Fibroblast of gingiva (primary cell): Measurements from ENCODE around the gene IKBIP.
"Not testable (repeated sequence)": the region's sequence is repeated elsewhere in the genome, so short reads cannot be mapped to it uniquely, and the experiment has no call there.

Source experiments
- DNase-seq: peaks from one replicate; pipeline ENCODE4 v3.0.0-alpha.2; 2011; ENCODE audit warnings: low read depth

IKBIP gene, protein sequence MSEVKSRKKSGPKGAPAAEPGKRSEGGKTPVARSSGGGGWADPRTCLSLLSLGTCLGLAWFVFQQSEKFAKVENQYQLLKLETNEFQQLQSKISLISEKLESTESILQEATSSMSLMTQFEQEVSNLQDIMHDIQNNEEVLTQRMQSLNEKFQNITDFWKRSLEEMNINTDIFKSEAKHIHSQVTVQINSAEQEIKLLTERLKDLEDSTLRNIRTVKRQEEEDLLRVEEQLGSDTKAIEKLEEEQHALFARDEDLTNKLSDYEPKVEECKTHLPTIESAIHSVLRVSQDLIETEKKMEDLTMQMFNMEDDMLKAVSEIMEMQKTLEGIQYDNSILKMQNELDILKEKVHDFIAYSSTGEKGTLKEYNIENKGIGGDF

DNA sequence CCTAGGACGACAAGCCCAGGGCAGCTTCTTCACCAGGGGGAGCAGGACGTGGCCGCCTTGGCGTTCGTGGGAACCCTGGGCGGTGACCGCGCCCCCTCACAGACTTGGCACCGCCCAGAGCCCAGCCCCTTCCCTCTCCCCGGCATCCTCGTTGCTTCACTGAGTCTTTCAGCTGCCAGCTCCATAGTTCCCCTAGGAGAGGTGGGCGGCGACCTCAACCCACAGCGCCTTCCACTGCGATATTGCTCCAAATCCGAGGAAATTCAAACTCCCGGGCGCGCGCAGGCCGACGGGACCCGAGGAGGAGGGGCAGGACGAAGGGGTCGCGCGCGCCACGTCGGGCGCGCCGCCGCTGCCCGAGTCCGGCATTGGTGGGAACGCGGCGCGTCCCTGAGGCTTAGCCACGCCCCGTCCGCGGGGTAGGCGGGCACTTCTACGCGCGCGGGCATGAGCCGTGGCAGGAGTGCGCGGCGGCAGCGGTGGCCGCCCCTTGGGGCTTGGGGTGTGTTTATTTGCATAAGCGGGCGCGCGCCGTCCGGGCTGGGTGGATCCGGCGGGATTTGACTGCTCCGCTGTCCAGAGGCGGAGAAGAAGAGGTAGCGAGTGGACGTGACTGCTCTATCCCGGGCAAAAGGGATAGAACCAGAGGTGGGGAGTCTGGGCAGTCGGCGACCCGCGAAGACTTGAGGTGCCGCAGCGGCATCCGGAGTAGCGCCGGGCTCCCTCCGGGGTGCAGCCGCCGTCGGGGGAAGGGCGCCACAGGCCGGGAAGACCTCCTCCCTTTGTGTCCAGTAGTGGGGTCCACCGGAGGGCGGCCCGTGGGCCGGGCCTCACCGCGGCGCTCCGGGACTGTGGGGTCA lies at the start of gene IKBIP, which contains the start of gene APAF1:
IKBIP (minus strand) TSS at position 77 of the 860 bp plus-strand sequence. CDS start 87 bp downstream, outside the sequence.
APAF1 (plus strand) TSS at position 579 of the 860 bp plus-strand sequence. CDS start 3,070 bp downstream, outside the sequence.
- peak; percentile 96 for DNase-seq

DNA sequence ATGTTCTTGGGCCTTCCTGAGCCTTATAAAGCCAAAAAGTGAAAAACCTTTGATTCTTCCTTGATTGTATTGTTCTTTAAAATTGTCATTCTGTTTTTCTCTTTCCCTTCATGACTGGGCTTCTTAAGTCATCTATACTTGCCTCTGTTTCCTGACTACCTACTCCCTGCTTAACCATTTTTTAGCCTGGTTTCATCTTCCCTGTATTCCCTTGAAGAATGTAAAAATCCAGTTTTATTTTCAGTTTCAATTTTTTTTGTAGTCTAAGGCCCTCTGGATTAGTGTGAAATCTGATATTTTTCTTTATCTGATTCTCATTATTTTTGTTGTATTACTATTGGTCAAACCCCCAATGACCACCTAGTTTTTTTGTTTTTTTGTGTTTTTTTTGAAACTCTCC lies 46.8 kb upstream of the IKBIP start:
- DNase-seq, result no peak

DNA sequence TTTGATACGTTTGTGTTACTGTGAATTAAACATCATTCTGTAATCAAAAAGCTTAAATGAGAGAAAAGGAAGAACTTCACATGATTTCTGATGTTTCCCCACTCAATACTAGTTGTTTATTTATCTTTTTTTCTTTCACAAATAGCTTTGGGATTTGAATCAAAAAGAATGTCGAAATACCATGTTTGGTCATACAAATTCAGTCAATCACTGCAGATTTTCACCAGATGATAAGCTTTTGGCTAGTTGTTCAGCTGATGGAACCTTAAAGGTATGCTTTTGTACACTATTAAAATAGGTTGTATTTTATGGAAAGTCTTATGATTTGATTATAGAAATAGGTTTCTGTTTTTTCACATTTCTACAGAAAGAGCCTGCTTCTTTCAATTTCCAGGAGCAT lies 42.0 kb upstream of the IKBIP start:
- DNase-seq, result peak; percentile 31

DNA sequence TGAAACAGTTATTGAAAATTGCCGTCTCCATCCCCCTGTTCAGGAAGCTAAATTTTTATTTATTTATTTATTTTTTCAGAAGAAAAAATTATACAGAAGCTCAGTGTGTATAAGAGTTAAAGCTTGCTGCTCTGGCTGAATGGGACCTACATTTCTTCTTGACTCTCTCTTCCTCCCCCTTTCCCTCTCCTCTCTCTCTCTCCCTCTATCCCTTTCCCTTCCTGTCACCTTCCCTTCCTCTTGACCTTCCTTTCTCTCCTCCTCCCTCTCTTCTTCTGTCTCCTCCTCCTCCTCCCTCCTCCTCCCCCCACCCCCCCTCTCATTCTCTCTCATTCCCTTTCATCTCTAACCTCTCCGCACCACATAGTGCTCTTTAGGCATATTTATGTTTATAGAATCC lies 39.6 kb upstream of the IKBIP start:
- no peak for DNase-seq

DNA sequence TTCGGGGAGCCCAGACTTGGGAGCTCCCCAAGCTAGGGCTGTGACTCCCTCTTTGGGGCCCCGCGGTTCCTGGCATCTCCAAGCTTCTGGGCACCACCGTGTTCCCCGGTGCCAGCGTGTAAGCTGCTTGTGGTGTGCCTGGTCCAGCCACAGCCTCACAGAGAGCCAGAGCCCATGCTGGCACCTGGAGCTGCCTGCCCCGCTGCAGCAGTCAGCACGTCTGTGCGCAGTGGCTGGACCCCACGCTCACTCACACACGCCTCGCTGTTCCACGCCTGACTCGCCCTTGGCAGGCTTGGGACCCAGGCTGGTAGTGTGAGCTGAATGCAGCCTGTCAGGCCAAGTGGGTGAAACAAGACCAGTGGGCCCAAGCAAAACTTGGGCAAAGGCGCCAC lies 35.0 kb upstream of the IKBIP start:
- DNase-seq, result no peak

DNA sequence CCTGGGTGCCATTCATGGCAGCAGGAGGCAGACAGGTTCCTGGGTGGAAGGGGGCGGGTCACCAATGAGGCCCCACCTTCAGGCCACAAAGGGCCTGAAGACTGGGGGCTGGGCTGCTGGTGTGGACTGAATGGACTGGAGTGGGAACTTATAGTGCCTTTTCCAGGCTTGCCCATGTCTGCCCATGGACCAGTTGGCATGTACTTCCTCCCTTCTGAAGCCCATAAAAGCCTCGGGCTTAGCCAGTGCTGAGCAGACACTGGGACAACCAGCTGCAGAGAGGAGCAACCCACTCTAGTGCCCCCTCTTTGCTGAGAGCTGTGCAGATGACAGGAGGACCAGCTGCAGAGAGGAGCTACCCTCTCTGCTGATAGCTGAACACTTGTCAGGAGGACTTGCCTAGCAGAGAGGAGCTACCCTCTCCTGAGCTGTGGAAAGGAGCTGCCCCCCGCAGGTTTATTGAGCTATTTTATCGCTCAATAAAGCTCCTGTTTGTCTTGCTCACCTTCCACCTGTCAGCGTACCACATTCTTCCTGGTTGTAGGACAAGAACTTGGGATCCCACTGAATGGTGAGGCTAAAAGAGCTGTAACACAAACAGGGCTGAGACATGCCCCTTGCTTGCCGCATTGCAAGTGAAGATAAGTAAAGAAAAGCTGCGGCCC lies 34.5 kb upstream of the IKBIP start:
- DNase-seq, result no peak

DNA sequence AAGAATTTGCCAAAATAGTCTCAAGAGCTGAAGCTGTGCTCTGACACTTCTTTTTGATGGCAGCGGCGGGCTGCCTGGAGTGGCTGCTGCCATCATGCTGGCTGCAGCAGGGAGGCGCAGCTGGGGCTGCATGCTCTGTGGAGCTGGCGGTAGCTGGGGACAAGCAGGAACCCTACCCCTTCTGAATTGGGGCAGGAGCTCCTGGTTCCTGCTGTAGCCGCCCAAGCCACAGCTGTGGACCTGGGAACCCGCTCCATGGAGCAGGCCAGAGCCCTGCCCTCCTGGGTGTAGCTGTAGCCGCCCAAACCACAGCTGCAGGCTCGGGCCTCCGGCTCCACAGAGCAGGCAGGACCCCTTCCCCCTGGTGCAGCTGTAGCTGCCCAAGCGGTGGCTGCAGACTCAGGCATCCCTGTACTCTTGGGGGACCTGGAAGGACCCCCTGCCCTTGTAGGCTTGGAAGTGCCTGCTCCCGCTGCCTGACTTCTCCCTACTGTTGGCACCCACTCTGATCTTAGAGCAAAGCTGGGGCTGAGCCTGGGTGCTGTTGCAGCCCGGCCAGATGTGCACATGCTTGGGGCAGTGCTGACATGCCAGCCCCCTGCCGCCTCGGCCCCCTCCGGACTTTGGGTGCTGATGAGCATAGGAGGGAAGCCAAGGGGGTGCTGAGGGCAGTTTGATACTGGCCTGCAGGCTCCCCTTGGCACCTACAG lies 33.8 kb upstream of the IKBIP start:
- DNase-seq, result no peak

DNA sequence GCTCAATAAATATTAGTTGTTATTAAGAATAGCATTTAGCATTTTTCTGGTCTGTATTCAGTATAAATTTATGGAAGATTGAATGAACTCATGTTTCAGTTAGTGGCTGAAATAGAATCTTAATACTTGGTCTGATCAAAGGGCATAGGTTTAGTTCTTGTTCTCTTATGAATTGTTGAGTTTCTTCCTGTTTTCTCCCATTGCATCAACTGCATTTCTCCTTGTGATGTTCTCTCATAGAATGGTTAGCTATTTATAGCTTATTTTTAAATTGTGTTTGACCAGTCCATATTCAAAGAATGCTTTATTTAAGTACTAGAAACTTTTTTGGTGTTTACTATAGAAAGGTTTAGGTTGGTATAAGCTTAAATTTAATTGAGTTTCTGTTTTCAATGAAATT lies 30.3 kb upstream of the IKBIP start:
- no peak for DNase-seq

DNA sequence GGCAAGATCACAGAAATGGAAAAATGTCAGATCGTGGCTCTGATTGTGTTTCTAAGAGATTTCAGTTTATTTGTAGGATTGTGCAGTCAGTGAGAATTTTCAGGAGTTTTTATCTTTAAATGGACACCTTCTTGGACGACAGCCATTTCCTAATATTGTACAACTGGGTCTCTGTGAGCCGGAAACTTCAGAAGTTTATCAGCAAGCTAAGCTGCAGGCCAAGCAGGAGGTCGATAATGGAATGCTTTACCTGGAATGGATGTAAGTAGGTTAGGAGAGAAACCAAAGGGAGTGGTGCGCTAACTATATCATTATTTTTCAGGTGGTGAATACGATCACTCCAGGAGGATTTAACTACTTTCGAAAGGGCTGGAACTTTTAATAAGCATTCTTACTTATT lies 26.9 kb upstream of the IKBIP start:
- DNase-seq, result no peak

DNA sequence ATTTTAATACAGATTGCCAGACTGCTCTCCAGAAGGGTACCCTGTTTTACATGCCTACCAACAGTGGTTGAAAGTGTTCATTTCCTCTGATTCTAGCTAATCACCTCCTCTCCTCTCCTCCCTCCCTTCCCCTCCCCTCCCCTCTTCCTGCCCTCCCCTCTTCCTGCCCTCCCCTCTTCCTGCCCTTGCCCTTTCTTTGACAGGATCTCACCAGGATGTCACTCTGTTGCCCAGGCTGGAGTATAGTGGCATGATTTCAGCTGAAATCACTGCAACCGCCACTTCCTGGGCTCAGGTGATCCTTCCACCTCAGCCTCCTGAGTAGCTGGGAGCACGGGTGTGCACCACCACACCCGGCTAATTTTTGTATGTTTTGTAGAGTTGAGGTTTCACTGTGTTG lies 25.2 kb upstream of the IKBIP start:
- DNase-seq, result no peak

DNA sequence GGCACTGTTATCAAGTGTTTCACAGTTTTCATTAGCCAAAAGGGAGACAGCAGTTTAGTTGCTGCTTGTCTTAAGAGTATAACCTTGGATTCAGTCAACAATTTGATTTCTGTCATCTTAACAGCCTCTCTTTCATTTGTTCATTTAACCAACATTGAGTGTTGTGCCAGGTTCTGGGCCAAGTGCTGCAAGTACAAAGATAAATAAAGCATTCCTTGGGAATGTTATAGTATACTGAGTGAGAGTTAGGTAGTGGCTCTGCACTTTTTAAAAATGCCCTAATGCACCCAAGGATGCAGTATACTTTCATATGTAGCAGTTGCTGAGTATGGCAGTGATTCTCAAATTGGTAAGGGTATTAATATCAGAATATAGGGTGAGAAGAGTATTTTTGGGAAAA lies 15.9 kb upstream of the IKBIP start:
- DNase-seq, result no peak

DNA sequence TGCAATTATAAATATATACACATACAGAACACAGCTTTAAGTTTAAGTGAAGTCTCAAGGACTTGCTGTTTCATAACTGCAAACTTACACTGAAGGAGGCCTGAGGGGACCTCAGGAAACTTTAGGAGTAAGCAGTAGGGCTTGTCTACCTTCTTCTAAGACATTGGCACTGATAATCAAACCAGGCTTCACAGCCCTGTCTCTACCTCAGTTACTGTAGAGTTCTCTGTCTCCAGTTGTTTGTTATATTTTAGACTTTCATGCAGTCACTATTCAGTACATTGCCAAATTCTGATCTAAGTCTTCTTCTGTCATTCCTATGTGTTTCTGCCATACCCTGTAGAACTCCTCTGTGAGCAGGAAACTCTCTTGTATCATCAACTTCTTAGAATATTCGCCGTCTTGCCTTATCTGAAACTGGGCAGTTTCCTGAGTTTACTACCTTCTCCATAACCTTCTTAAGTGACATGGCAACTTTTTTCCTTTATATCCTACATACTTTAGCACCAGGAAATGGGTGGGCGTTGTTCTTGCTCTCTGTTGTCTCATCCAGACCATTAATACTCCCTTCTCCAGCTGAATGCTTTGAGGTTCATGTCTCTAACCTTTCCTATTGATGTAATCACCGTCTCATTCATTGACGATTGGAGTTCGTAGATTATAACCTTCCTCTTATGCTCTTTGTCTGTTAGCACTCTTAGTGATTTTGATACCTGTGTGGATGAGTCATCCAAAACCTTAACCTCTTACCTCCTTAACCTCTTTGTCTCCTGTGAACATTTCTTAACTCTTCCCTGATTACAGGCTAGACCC lies 11.9 kb upstream of the IKBIP start:
- no peak for DNase-seq

DNA sequence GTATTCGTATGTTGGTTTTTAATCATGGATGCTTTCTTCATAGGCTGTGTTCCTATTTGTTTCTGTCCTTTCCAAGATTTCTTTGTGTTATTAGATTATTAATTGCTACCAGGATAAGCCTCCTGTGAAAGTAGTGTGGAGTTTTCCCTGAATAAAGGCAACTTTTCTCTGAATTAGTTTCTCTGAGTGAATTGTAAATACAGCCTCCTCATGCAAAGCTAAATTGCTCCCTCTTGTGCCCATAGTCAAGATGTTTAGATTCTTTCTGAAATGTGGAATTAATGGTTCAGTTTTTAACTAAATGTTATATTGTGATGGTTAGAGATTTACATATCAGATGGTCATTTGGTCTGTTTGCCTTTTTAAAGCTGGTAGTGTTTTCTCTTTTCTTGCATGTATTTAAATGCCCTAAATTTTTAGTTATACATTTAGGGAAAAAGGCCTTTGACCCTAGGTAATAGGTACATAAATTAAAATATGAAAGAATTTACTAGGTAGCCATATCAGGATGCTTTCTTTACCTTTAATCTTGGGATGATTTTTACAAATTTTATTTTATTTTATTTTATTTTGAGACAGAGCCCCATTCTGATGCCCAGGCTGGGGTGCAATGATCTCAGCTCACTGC lies 9.4 kb upstream of the IKBIP start:
- DNase-seq, result peak; percentile 57

DNA sequence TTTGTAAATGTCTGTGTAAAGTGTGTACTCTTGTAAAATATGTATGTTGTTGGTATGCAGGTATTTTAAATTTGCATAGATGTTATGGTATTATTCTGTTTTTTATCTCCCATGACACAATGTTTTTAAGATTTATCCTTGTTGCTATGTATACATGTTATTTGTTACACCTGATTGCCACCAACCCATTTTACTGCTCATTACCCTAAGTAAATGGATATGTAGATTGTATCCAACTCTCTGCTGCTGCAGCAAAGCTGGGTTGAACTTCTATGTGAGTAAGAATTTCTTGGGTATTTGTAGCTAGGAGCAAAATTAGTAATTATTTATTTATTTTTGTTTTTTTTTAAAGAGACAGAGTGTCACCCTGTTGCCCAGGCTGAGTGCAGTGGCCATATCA lies 6.7 kb upstream of the IKBIP start:
- DNase-seq, result no peak

DNA sequence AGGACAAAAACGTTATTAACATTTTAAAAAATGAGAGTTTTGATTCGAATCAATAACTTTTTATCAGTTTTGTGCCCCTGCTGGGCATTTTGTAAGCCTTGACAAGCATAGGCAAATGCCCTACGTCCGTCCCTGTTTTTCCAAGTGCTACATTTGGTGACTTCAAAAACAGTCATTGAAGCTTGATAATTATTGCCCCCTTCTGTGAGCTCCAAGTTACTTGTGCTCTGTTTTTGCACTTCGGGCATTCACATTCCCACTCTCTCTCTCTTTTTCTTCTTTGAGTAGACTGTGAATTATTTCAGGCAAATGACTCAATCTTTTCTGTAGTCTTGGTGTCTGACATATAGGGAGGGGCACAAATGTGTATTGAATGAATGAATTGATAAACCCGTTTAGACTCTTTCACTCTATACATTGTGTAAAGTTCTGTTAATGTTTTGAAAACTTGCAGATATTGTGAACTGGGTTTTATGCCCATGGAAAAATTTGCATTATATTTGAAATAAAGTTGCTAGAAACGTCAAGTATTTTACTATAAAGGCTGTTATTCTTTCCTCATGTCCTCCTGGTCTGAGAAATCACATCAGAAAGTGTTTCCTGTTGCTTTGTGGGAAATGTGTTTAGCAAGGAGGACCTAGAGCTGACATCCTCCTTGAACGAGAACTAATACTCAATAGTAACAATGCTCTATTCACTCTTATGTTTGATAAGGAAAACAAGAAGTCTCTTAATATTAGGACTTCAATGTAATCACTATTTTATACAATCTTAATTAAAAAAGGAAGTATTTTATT lies 1.9 kb upstream of the IKBIP start:
- peak; percentile 11 for DNase-seq

DNA sequence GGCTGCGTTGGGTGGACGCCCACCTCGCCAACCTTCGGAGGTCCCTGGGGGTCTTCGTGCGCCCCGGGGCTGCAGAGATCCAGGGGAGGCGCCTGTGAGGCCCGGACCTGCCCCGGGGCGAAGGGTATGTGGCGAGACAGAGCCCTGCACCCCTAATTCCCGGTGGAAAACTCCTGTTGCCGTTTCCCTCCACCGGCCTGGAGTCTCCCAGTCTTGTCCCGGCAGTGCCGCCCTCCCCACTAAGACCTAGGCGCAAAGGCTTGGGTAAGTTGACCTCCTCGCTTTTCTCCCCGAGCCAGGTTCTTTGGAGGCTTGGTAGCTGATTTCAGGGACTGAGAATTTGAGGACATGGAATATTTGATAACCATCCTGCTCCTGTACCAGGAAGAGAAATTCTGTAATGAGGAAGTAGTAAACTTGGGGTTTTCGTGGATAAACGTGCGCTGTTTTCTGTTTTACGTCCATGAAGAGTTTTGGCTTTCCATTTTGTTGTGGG lies 1.0 kb upstream of the IKBIP start:
- DNase-seq, result no peak

DNA sequence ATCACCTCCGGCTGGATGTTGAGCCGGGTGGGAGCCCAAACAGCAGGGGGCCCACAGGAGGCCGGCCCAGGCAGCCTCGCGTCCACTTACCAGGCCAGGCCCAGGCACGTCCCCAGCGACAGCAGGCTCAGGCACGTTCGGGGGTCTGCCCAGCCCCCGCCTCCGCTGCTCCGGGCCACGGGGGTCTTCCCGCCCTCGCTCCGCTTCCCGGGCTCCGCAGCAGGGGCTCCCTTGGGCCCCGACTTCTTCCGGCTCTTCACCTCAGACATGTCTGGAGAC lies 216 bp downstream of the IKBIP start:
- no peak for DNase-seq

DNA sequence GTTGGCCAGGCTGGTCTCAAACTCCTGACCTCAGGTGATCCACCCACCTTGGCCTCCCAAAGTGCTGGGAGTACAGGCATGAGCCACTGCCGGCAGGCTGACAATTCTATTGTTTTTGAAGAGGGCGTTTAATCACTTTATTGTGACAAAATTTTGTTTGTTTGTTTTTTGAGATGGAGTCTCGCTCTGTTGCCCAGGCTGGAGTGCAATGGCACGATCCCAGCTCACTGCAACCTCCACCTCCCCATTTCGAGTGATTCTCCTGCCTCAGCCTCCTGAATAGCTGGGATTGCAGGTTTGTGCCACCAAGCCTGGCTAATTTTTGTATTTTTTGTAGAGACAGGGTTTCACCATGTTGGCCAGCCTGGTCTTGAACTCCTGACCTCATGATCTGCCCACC lies 1.8 kb downstream of the IKBIP start:
- DNase-seq, result not testable (repeated sequence)

DNA sequence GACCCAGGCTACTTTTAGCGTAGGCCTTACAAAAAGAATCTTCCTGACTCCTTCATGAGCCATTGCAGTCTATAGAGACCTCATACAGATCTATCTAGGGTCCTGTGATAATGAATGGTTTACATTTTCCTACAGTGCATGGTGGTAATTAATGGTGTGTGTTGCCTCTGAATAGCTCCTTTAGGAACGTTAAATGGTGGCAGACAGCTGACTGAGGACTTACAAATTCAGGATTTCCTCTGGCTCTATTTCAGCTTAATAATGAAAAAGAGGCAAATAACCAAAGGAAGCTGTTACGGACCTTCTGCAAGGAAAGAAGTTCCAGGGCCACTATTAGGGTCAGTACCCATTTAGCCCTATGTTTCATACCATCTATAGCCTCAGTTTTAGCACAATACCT lies 5.1 kb downstream of the IKBIP start:
- DNase-seq, result no peak

DNA sequence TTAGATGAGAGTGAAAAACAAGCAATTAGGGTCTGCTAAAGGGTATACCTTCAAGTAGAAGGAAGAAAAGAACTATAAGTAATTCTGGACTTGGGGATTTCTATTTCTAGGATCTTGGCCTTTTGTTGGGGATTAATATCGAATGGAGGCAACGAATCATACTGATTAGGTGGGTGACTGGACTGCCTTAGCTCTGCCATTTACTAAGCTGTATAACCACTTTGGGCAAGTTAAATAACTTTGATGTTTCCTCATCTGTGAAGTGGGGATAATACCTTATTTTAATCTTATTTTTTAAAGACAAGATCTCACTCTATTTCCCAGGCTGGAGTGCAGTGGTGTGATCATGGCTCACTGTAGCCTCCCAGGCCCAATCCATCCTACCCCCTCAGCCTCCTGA lies 6.6 kb downstream of the IKBIP start:
- no peak for DNase-seq
